WTC11 (cell line): ENCODE data around the gene NSUN2. TPM values are rescaled to one million over a fixed set of nuclear protein-coding genes. Genes with fewer than 3 reads are reported as not detected.

Experiments
- ATAC-seq: fragments of 200-7000 bp; cut with Tn5 transposase; 2 replicates; pipeline ENCODE4 v1.10.0; 2021; ENCODE audit warnings: mild to moderate bottlenecking, moderate library complexity
- CTCF ChIA-PET: fragments of 300-600 bp; sonication (Branson Sonifier 250); formaldehyde crosslinking; loops from one replicate; lab custom pipeline; 2021; ENCODE audit warnings: antibody characterized with exemption; lab: Charles Lee
- POLR2A ChIA-PET: fragments of 350-600 bp; sonication (Branson Sonifier 250); formaldehyde crosslinking; loops from one replicate; lab custom pipeline; 2021; ENCODE audit warnings: antibody characterized with exemption; lab: Charles Lee
- DNase-seq: peaks from one replicate; pipeline ENCODE4 v3.0.0; 2021; ENCODE audit warnings: low spot score
- H3K27ac Mint-ChIP-seq: 2 replicates; pipeline ENCODE4 v1.8.0; 2021; ENCODE audit warnings: mixed read lengths
- H3K27me3 Mint-ChIP-seq: 2 replicates; pipeline ENCODE4 v1.8.0; 2021; ENCODE audit warnings: low read depth, mild to moderate bottlenecking, moderate library complexity, mixed read lengths
- H3K36me3 Mint-ChIP-seq: 2 replicates; pipeline ENCODE4 v1.8.0; 2021; ENCODE audit warnings: mixed read lengths
- H3K4me1 Mint-ChIP-seq: 2 replicates; pipeline ENCODE4 v1.8.0; 2022; ENCODE audit warnings: mixed read lengths
- H3K4me3 Mint-ChIP-seq: 2 replicates; pipeline ENCODE4 v1.8.0; 2021; ENCODE audit warnings: mild to moderate bottlenecking, moderate library complexity, mixed read lengths
- H3K9me3 Mint-ChIP-seq: 2 replicates; pipeline ENCODE4 v1.8.0; 2021; ENCODE audit warnings: mixed read lengths
- ATF2 ChIP-seq: sonication (generic); formaldehyde crosslinking; IDR thresholded peaks from 2 replicates; pipeline ENCODE4 v1.8.1; 2022; ENCODE audit warnings: low read depth, missing genetic modification reagents, borderline replicate concordance
- ATF3 ChIP-seq: sonication (generic); formaldehyde crosslinking; conservative IDR thresholded peaks from 2 replicates; pipeline ENCODE4 v1.8.1; 2022; ENCODE audit warnings: mild to moderate bottlenecking, missing genetic modification reagents
- E2F5 ChIP-seq: sonication (generic); formaldehyde crosslinking; IDR thresholded peaks from 2 replicates; pipeline ENCODE4 v1.8.1; 2022; ENCODE audit warnings: mild to moderate bottlenecking, moderate library complexity, missing genetic modification reagents
- ESRRA ChIP-seq: sonication (generic); formaldehyde crosslinking; IDR thresholded peaks from 2 replicates; pipeline ENCODE4 v1.8.1; 2022; ENCODE audit warnings: mild to moderate bottlenecking, missing genetic modification reagents, borderline replicate concordance
- ETV6 ChIP-seq: sonication (generic); formaldehyde crosslinking; IDR thresholded peaks from 2 replicates; pipeline ENCODE4 v1.8.1; 2022; ENCODE audit warnings: mild to moderate bottlenecking, missing genetic modification reagents
- FOXP1 ChIP-seq: sonication (generic); formaldehyde crosslinking; IDR thresholded peaks from 2 replicates; pipeline ENCODE4 v1.8.0; 2022; ENCODE audit warnings: missing genetic modification reagents, mild to moderate bottlenecking, moderate library complexity, borderline replicate concordance
- IRF1 ChIP-seq: sonication (generic); formaldehyde crosslinking; IDR thresholded peaks from 2 replicates; pipeline ENCODE4 v1.8.0; 2023; ENCODE audit warnings: missing genetic modification reagents
- SOX15 ChIP-seq: fragments of 250-450 bp; sonication (Bioruptor Pico); IDR thresholded peaks from 2 replicates; pipeline ENCODE4 v1.9.0; 2021; ENCODE audit warnings: mild to moderate bottlenecking
- TEAD4 ChIP-seq: sonication (generic); formaldehyde crosslinking; IDR thresholded peaks from 2 replicates; pipeline ENCODE4 v1.8.0; 2022; ENCODE audit warnings: mild to moderate bottlenecking, missing genetic modification reagents
- ZMAT4 ChIP-seq: fragments of 250-450 bp; sonication (Bioruptor Pico); IDR thresholded peaks from 2 replicates; pipeline ENCODE4 v1.9.0; 2021; ENCODE audit warnings: mild to moderate bottlenecking
- ZNF121 ChIP-seq: sonication (generic); formaldehyde crosslinking; IDR thresholded peaks from 2 replicates; pipeline ENCODE4 v1.8.0; 2023; ENCODE audit warnings: missing genetic modification reagents
- ZNF232 ChIP-seq: sonication (generic); formaldehyde crosslinking; IDR thresholded peaks from 2 replicates; pipeline ENCODE4 v1.8.0; 2022; ENCODE audit warnings: mild to moderate bottlenecking, missing genetic modification reagents
- ZNF263 ChIP-seq: sonication (generic); formaldehyde crosslinking; IDR thresholded peaks from 2 replicates; pipeline ENCODE4 v1.8.1; 2022; ENCODE audit warnings: low read depth, mild to moderate bottlenecking, moderate library complexity, missing genetic modification reagents
- ZNF512 ChIP-seq: sonication (generic); formaldehyde crosslinking; IDR thresholded peaks from 2 replicates; pipeline ENCODE4 v1.8.1; 2022; ENCODE audit warnings: missing genetic modification reagents, borderline replicate concordance
- ZSCAN18 ChIP-seq: fragments of 250-450 bp; sonication (Bioruptor Pico); IDR thresholded peaks from 2 replicates; pipeline ENCODE4 v2.1.2; 2022; ENCODE audit warnings: mild to moderate bottlenecking, moderate library complexity
- total RNA-seq: library from RNA; stranded (reverse); gene quantifications from 3 replicates; pipeline ENCODE4 v1.2.3, GENCODE V29; 2021

Gene NSUN2
- total RNA-seq, 1 experiment from 2014 or later: 88.4 TPM

GRCh38 chr5:6576861-6577501, 55.9 kb downstream of the NSUN2 start:
- POLR2A ChIA-PET: no interaction called here
- Mint-ChIP-seq H3K4me3 (no peak overlapping the region), H3K27me3 (peaks cover 26% of the 10 kb centered on the region), H3K4me1 (peaks cover 8% of the 10 kb centered on the region), H3K9me3 (peaks cover 27% of the 10 kb centered on the region)
- ATAC-seq (peak; percentile 66), DNase-seq (peak; percentile 28)
- CTCF ChIA-PET: interaction anchor here (0.6 to 1.5 kb wide), 3 partner anchors 142 to 886 kb away, joined by 3 to 4 read pairs (median 3); partner anchors contain the start of gene MED10
- TF ChIP-seq FOXP1 (no peak), ZNF512 (CRISPR knock-in tag) (no peak), ESRRA (CRISPR knock-in tag) (no peak), ATF3 (CRISPR knock-in tag) (no peak), ZNF121 (no peak), ETV6 (CRISPR knock-in tag) (no peak), ZSCAN18 (CRISPR knock-in tag) (no peak), TEAD4 (CRISPR knock-in tag) (no peak), SOX15 (CRISPR knock-in tag) (no peak)
- TF ChIP-seq, all 79 proteins: peak for 0
- Mint-ChIP-seq H3K36me3 (no peaks in the 10 kb centered on the region; the same call in 1 of the 2 replicates), H3K27ac (no peak overlapping the region)

GRCh38 chr5:6574537-6575245, 58.2 kb downstream of the NSUN2 start:
- Mint-ChIP-seq H3K9me3 (peaks cover 32% of the 10 kb centered on the region), H3K4me3 (no peak overlapping the region), H3K27me3 (peaks cover 9% of the 10 kb centered on the region), H3K27ac (no peak overlapping the region), H3K4me1 (no peaks in the 10 kb centered on the region), H3K36me3 (no peaks in the 10 kb centered on the region; the same call in 1 of the 2 replicates)
- ChIA-PET POLR2A (no interaction called here), CTCF (interaction anchor here (1.3 to 1.4 kb wide), 3 partner anchors 8 to 384 kb away, joined by 3 to 7 read pairs (median 4); no protein-coding TSS in a partner anchor)
- ATAC-seq: no peak
- no peak for TF ChIP-seq E2F5 (CRISPR knock-in tag)
- no peak for DNase-seq

- ChIA-PET CTCF (interaction anchor here (0.5 to 1.3 kb wide), 3 partner anchors 9 to 760 kb away, joined by 3 to 7 read pairs (median 3); no protein-coding TSS in a partner anchor), POLR2A (no interaction called here)
- ATAC-seq: no peak
- Mint-ChIP-seq H3K36me3 (no peaks in the 10 kb centered on the region; the same call in 1 of the 2 replicates), H3K27ac (no peak overlapping the region), H3K4me1 (peaks cover 1% of the 10 kb centered on the region), H3K9me3 (peaks cover 30% of the 10 kb centered on the region), H3K27me3 (peaks cover 8% of the 10 kb centered on the region), H3K4me3 (no peak overlapping the region)
- no peak for DNase-seq
- no peak for TF ChIP-seq IRF1 (CRISPR knock-in tag)
- no peak for TF ChIP-seq ZMAT4 (CRISPR knock-in tag)
- no peak for TF ChIP-seq ZNF232 (CRISPR knock-in tag)
- no peak for TF ChIP-seq ZNF263 (CRISPR knock-in tag)
- no peak for TF ChIP-seq ATF2 (CRISPR knock-in tag)
Observed at GRCh38 chr5:6574111-6574510, 58.7 kb downstream of the NSUN2 start.
